Sigmoid colon (tissue), 7 donors: ENCODE measurements around the gene SMIM36. TPM values are rescaled to one million over a fixed set of nuclear protein-coding genes. Genes with fewer than 3 reads are reported as not detected.
"Not testable (repeated sequence)": the region's sequence is repeated elsewhere in the genome, so short reads cannot be mapped to it uniquely, and the experiment has no call there.

Source experiments
- DNase-seq: peaks from one replicate; pipeline ENCODE4 v3.0.0-alpha.2; 2019
- H3K27ac ChIP-seq, 4 donors: fragments of 200-600 bp; sonication (generic); one replicate each; pipeline ENCODE4 v1.5.1; 2016 to 2019; ENCODE audit warnings: mild to moderate bottlenecking in 1 of 4
- H3K27me3 ChIP-seq, 3 donors: fragments of 200-600 bp; sonication (generic); one replicate each; pipeline ENCODE4 v1.5.1; 2019; ENCODE audit warnings: mild to moderate bottlenecking in 1 of 3
- H3K36me3 ChIP-seq, 4 donors: fragments of 200-600 bp; sonication (generic); one replicate each; pipeline ENCODE4 v1.5.1; 2016 to 2019
- H3K4me1 ChIP-seq, 4 donors: fragments of 200-600 bp; sonication (generic); one replicate each; pipeline ENCODE4 v1.5.1; 2017 to 2019
- H3K4me3 ChIP-seq, 4 donors: fragments of 200-600 bp; sonication (generic); one replicate each; pipeline ENCODE4 v1.5.1; 2017 to 2019; ENCODE audit warnings: mild to moderate bottlenecking in 2 of 4, moderate library complexity in 1 of 4
- H3K9me3 ChIP-seq, 4 donors: fragments of 200-600 bp in 3 of 4; sonication (generic) in 3 of 4; one replicate each; pipeline versions ENCODE4 v1.5.1 to v1.6.1; 2013 to 2019
- CTCF ChIP-seq, 4 experiments: fragments of 450-650 bp in 3 of 4; fragments of 200-600 bp in 1 of 4; IDR thresholded peaks; one replicate each; pipeline ENCODE4 v1.5.1; 2016 to 2019; ENCODE audit warnings: antibody characterized with exemption in 4 of 4, mild to moderate bottlenecking in 3 of 4, moderate library complexity in 2 of 4
- EP300 ChIP-seq, 4 donors: sonication (generic); formaldehyde crosslinking; IDR thresholded peaks; one replicate each; pipeline ENCODE4 v1.6.1; 2017; ENCODE audit warnings: antibody characterized with exemption in 4 of 4
- POLR2A ChIP-seq, 2 donors: fragments of 450-650 bp; IDR thresholded peaks; one replicate each; pipeline ENCODE4 v1.6.1; 2016; ENCODE audit warnings: antibody characterized with exemption in 2 of 2, mild to moderate bottlenecking in 2 of 2, moderate library complexity in 2 of 2
- POLR2AphosphoS5 ChIP-seq, 4 donors: sonication (generic); formaldehyde crosslinking; IDR thresholded peaks; one replicate each; pipeline ENCODE4 v1.6.1; 2017; ENCODE audit warnings: antibody characterized with exemption in 4 of 4
- whole genome bisulfite sequencing, 2 donors: extraction: QIAGEN DNeasy Blood & Tissue Kit; methylation state at CpG; one replicate each; pipeline ENCODE4 v1.1.7; 2013; 5-methylcytosine and 5-hydroxymethylcytosine counted together
- intact Hi-C: fragments of 100-400 bp; cut with DNase I; formaldehyde crosslinking; loops from one replicate; pipeline ENCODE4 v1.15.1; 2023
- polyA plus RNA-seq, 3 donors: library from polyadenylated mRNA; stranded (reverse); fragments of 200-250 nt; gene quantifications; one replicate each; pipeline ENCODE4 v1.2.3, GENCODE V29; 2013
- total RNA-seq, 4 donors: library from RNA; depleted of rRNA; stranded (reverse); fragments of >200 nt; gene quantifications; one replicate each; pipeline ENCODE4 v1.1.0, GENCODE V29; 2016
- donor health status: healthy with polysubstance abuse.
- donor health status: Bipolar disorder and iron deficiency.
- donor health status: healthy.

The SMIM36 gene
- total and polyA plus RNA-seq, 7 donors = not detected

GRCh38 chr17:55424893-55425540, 86.2 kb downstream of the SMIM36 start:
- DNase-seq = no peak
- no peaks in the 10 kb centered on the region for H3K27me3 ChIP-seq
- peaks cover 0 to 14% (median 10%) of the 10 kb centered on the region in 4 donors for H3K4me1 ChIP-seq
- TF ChIP-seq POLR2AphosphoS5 (IDR thresholded peaks at IDR 0.05) (no peak), EP300 (IDR thresholded peaks at IDR 0.05) (no peak), CTCF (IDR thresholded peaks at IDR 0.05) (no peak), POLR2A (IDR thresholded peaks at IDR 0.05) (no peak)
- H3K4me3 ChIP-seq = no peak overlapping the region
- H3K9me3 ChIP-seq = no peaks in the 10 kb centered on the region
- no peaks in the 10 kb centered on the region for H3K36me3 ChIP-seq
- no peak overlapping the region for H3K27ac ChIP-seq
- intact Hi-C loops = loop anchor here (10.0 kb wide), 1 partner anchor 160 kb away; the partner anchor contains the start of gene HLF
- WGBS, 2 donors = 30 to 44% methylated on average over 4 of the region's 4 CpGs

GRCh38 chr17:55423535-55423934, 87.7 kb downstream of the SMIM36 start:
- Histone ChIP-seq H3K27ac (no peak overlapping the region), H3K4me1 (peaks cover 0 to 25% (median 18%) of the 10 kb centered on the region in 4 donors), H3K36me3 (no peaks in the 10 kb centered on the region), H3K9me3 (no peaks in the 10 kb centered on the region), H3K4me3 (no peak overlapping the region), H3K27me3 (no peaks in the 10 kb centered on the region)
- intact Hi-C loops = loop anchor here (10.0 kb wide), 1 partner anchor 159 kb away; the partner anchor contains the start of gene HLF
- TF ChIP-seq POLR2A (IDR thresholded peaks at IDR 0.05) (no peak), CTCF (IDR thresholded peaks at IDR 0.05) (no peak)
- WGBS, 2 donors = 43 to 81% methylated on average over 3 of the region's 3 CpGs
- no peak for DNase-seq

GRCh38 chr17:55422828-55423164, 88.5 kb downstream of the SMIM36 start:
- H3K27me3 ChIP-seq, DNase-seq, H3K36me3 ChIP-seq, H3K9me3 ChIP-seq, H3K4me3 ChIP-seq: not testable (repeated sequence)
- Histone ChIP-seq H3K4me1 (peaks cover 0 to 26% (median 20%) of the 10 kb centered on the region in 4 donors), H3K27ac (peak overlapping the region in 3 of 4 donors; percentile 55 to 96 (median 93))
- intact Hi-C loops = loop anchor here (10.0 kb wide), 1 partner anchor 158 kb away; the partner anchor contains the start of gene HLF
- 45 to 78% methylated on average over 6 of the region's 6 CpGs for WGBS, 2 donors

- H3K4me1 ChIP-seq = peaks cover 0 to 39% (median 27%) of the 10 kb centered on the region in 4 donors
- intact Hi-C loops = loop anchor here (2.0 to 10.0 kb wide), 2 partner anchors 31 to 157 kb away; partner anchors contain the start of gene HLF
- H3K27ac ChIP-seq = peak within 1 kb of the TSS; percentile 90 to 97 (median 94)
- H3K9me3 ChIP-seq = no peaks in the 10 kb centered on the region
- DNase-seq = peak; percentile 78
- no peaks in the 10 kb centered on the region for H3K27me3 ChIP-seq
- no peaks in the 10 kb centered on the region for H3K36me3 ChIP-seq
- no peak for TF ChIP-seq CTCF (IDR thresholded peaks at IDR 0.05)
- peak; percentile 30 to 42 for TF ChIP-seq POLR2A (IDR thresholded peaks at IDR 0.05)
- TF ChIP-seq EP300 (IDR thresholded peaks at IDR 0.05) = peak in 1 of 4 donors; percentile 3
- TF ChIP-seq POLR2AphosphoS5 (IDR thresholded peaks at IDR 0.05) = peak in 2 of 4 donors; percentile 46 to 66
- 0 to 1% methylated on average over 62 of the region's 62 CpGs for WGBS, 2 donors
- peak within 1 kb of the TSS; percentile 71 to 97 (median 96) for H3K4me3 ChIP-seq
Observed at GRCh38 chr17:55421179-55421934, 89.9 kb downstream of the SMIM36 start, which contains the start of gene MMD. TSS of gene MMD (minus strand) at chr17:55421835. CDS start at chr17:55421695, 140 bp downstream.

- peak; percentile 86 for DNase-seq
- H3K4me1 ChIP-seq = peaks cover 0 to 44% (median 30%) of the 10 kb centered on the region in 4 donors
- no peaks in the 10 kb centered on the region for H3K9me3 ChIP-seq
- peak overlapping the region; percentile 90 to 97 (median 94) for H3K27ac ChIP-seq
- peak overlapping the region; percentile 71 to 97 (median 96) for H3K4me3 ChIP-seq
- no peaks in the 10 kb centered on the region for H3K27me3 ChIP-seq
- TF ChIP-seq POLR2A (IDR thresholded peaks at IDR 0.05) = no peak
- TF ChIP-seq CTCF (IDR thresholded peaks at IDR 0.05) = no peak
- TF ChIP-seq POLR2AphosphoS5 (IDR thresholded peaks at IDR 0.05) = peak in 1 of 4 donors; percentile 35
- TF ChIP-seq EP300 (IDR thresholded peaks at IDR 0.05) = no peak
- H3K36me3 ChIP-seq = no peaks in the 10 kb centered on the region
- 1% methylated on average over 21 of the region's 21 CpGs for WGBS, 2 donors
- intact Hi-C loops = loop anchor here (2.0 to 10.0 kb wide), 2 partner anchors 32 to 156 kb away; partner anchors contain the start of gene HLF
Observed at GRCh38 chr17:55420776-55421178, 90.5 kb downstream of the SMIM36 start.
